H9 (cell line): ENCODE data around the gene RESP18. TPM values are rescaled to one million over a fixed set of nuclear protein-coding genes. Genes with fewer than 3 reads are reported as not detected.
"Not testable (repeated sequence)": the region's sequence is repeated elsewhere in the genome, so short reads cannot be mapped to it uniquely, and the experiment has no call there.

ENCODE experiments used
- DNase-seq: peaks from one replicate; pipeline ENCODE4 v3.0.0-alpha.2; 2017
- H2AFZ ChIP-seq: one replicate; pipeline ENCODE4 v1.6.1; 2013; ENCODE audit warnings: mild to moderate bottlenecking, low read length, control low read depth, moderate library complexity
- H2AK5ac ChIP-seq: 2 replicates; pipeline ENCODE4 v1.6.1; 2013; ENCODE audit warnings: low read length, control low read depth, mixed read lengths; ENCODE audit not compliant: insufficient read length
- H2BK120ac ChIP-seq: one replicate; pipeline ENCODE4 v1.6.1; 2013; ENCODE audit warnings: low read depth, mild to moderate bottlenecking, low read length, control low read depth, inconsistent platforms; ENCODE audit not compliant: poor library complexity, severe bottlenecking
- H2BK12ac ChIP-seq: 2 replicates; pipeline ENCODE4 v1.6.1; 2013; ENCODE audit warnings: low read length, control low read depth, mixed read lengths, low read depth; ENCODE audit not compliant: insufficient read length
- H2BK15ac ChIP-seq: 2 replicates; pipeline ENCODE4 v1.6.1; 2013; ENCODE audit warnings: low read depth, low read length, control low read depth
- H2BK20ac ChIP-seq: one replicate; pipeline ENCODE4 v1.6.1; 2013; ENCODE audit warnings: low read depth, mild to moderate bottlenecking, low read length, control low read depth, inconsistent platforms; ENCODE audit not compliant: poor library complexity, severe bottlenecking
- H2BK5ac ChIP-seq: 2 replicates; pipeline ENCODE4 v1.6.1; 2013; ENCODE audit warnings: low read length, control low read depth, mixed read lengths; ENCODE audit not compliant: insufficient read length
- H3K14ac ChIP-seq: 2 replicates; pipeline ENCODE4 v1.6.1; 2013; ENCODE audit warnings: low read length, control low read depth; ENCODE audit not compliant: insufficient read depth
- H3K18ac ChIP-seq: 2 replicates; pipeline ENCODE4 v1.6.1; 2013; ENCODE audit warnings: low read depth, mild to moderate bottlenecking, mixed read lengths, low read length, control low read depth; ENCODE audit not compliant: insufficient read length
- H3K23ac ChIP-seq: 2 replicates; pipeline ENCODE4 v1.6.1; 2013; ENCODE audit warnings: low read length, control low read depth, mixed read lengths, low read depth; ENCODE audit not compliant: insufficient read length
- H3K23me2 ChIP-seq: 2 replicates; pipeline ENCODE4 v1.6.1; 2013; ENCODE audit warnings: low read depth, mild to moderate bottlenecking, mixed read lengths, low read length, control low read depth; ENCODE audit not compliant: insufficient read length, poor library complexity, severe bottlenecking
- H3K27ac ChIP-seq: 2 replicates; pipeline ENCODE4 v1.5.1; 2013; ENCODE audit warnings: low read length, control low read depth, mixed read lengths, low read depth; ENCODE audit not compliant: insufficient read length
- H3K27me3 ChIP-seq: 2 replicates; pipeline ENCODE4 v1.6.1; 2013; ENCODE audit warnings: low read length, control low read depth, inconsistent platforms; ENCODE audit not compliant: insufficient read depth
- H3K4ac ChIP-seq: 2 replicates; pipeline ENCODE4 v1.6.1; 2013; ENCODE audit warnings: low read depth, mild to moderate bottlenecking, control low read depth, inconsistent platforms, low read length, moderate library complexity
- H3K4me1 ChIP-seq: 2 replicates; pipeline ENCODE4 v1.6.1; 2013; ENCODE audit warnings: low read length, control low read depth, inconsistent platforms; ENCODE audit not compliant: insufficient read depth
- H3K4me2 ChIP-seq: 2 replicates; pipeline ENCODE4 v1.6.1; 2013; ENCODE audit warnings: low read length, control low read depth, mixed read lengths; ENCODE audit not compliant: insufficient read length, insufficient read depth
- H3K56ac ChIP-seq: 2 replicates; pipeline ENCODE4 v1.6.1; 2013; ENCODE audit warnings: low read depth, mild to moderate bottlenecking, mixed read lengths, low read length, control low read depth; ENCODE audit not compliant: insufficient read length
- H3K79me1 ChIP-seq: 2 replicates; pipeline ENCODE4 v1.6.1; 2013; ENCODE audit warnings: low read depth, mild to moderate bottlenecking, moderate library complexity, low read length, control low read depth, inconsistent platforms; ENCODE audit not compliant: insufficient read depth, poor library complexity, severe bottlenecking
- H3K79me2 ChIP-seq: 2 replicates; pipeline ENCODE4 v1.6.1; 2013; ENCODE audit warnings: low read length, control low read depth, inconsistent platforms; ENCODE audit not compliant: insufficient read depth
- H3K9ac ChIP-seq: 2 replicates; pipeline ENCODE4 v1.6.1; 2013; ENCODE audit warnings: low read length, control low read depth, mixed read lengths; ENCODE audit not compliant: insufficient read length; ENCODE audit errors: extremely low read depth
- H3K9me3 ChIP-seq: one replicate; pipeline ENCODE4 v1.6.1; 2013; ENCODE audit warnings: low read depth, low read length, inconsistent platforms; ENCODE audit not compliant: control insufficient read depth
- H3T11ph ChIP-seq: one replicate; pipeline ENCODE4 v1.6.1; 2013; ENCODE audit warnings: mild to moderate bottlenecking, low read length, control low read depth, inconsistent platforms
- H4K20me1 ChIP-seq: one replicate; pipeline ENCODE4 v1.6.1; 2013; ENCODE audit not compliant: control insufficient read depth, insufficient read length, insufficient read depth
- H4K5ac ChIP-seq: 2 replicates; pipeline ENCODE4 v1.6.1; 2013; ENCODE audit warnings: low read depth, mild to moderate bottlenecking, mixed read lengths, low read length, control low read depth; ENCODE audit not compliant: insufficient read length
- H4K8ac ChIP-seq: replicated peaks from 2 replicates; pipeline ENCODE4 v1.6.1; 2013; ENCODE audit warnings: low read length, control low read depth, mixed read lengths, low read depth; ENCODE audit not compliant: insufficient read length
- H4K91ac ChIP-seq: 2 replicates; pipeline ENCODE4 v1.6.1; 2013; ENCODE audit warnings: low read depth, mild to moderate bottlenecking, moderate library complexity, mixed read lengths, low read length, control low read depth; ENCODE audit not compliant: insufficient read length
- H3K27ac Mint-ChIP-seq, 3 experiments: 2 replicates in 2 of 3; 3 replicates in 1 of 3; pipeline ENCODE4 v1.8.0; 2020 to 2021; ENCODE audit warnings: mixed read lengths in 3 of 3, mild to moderate bottlenecking in 1 of 3, moderate library complexity in 1 of 3
- H3K27me3 Mint-ChIP-seq: 2 replicates; pipeline ENCODE4 v1.8.0; 2021; ENCODE audit warnings: low read depth, mild to moderate bottlenecking, moderate library complexity, mixed read lengths
- H3K36me3 Mint-ChIP-seq, 3 experiments: 2 replicates in 2 of 3; 3 replicates in 1 of 3; pipeline ENCODE4 v1.8.0; 2020 to 2021; ENCODE audit warnings: low read depth in 3 of 3, mixed read lengths in 3 of 3; ENCODE audit not compliant: insufficient read depth in 1 of 3
- H3K4me1 Mint-ChIP-seq, 2 experiments: 2 replicates each; pipeline ENCODE4 v1.8.0; 2020; ENCODE audit warnings: mixed read lengths in 2 of 2
- H3K4me3 Mint-ChIP-seq, 2 experiments: 2 replicates in 1 of 2; 3 replicates in 1 of 2; pipeline ENCODE4 v1.8.0; 2020 to 2021; ENCODE audit warnings: mild to moderate bottlenecking in 2 of 2, mixed read lengths in 2 of 2, moderate library complexity in 1 of 2
- H3K9me3 Mint-ChIP-seq, 2 experiments: 2 replicates in 1 of 2; 3 replicates in 1 of 2; pipeline ENCODE4 v1.8.0; 2020; ENCODE audit warnings: mild to moderate bottlenecking in 2 of 2, mixed read lengths in 2 of 2, moderate library complexity in 1 of 2
- WGBS: extraction: QIAGEN DNeasy Blood & Tissue Kit; methylation state at CpG from one replicate; pipeline ENCODE4 v1.1.7; 2013; ENCODE audit warnings: missing lambda C conversion rate, low lambda C conversion rate, mixed read lengths; ENCODE audit not compliant: insufficient read length; ENCODE audit errors: extremely low coverage; 5-methylcytosine and 5-hydroxymethylcytosine counted together
- total RNA-seq: library from RNA; stranded (reverse); gene quantifications from 2 replicates; pipeline ENCODE4 v1.2.1, GENCODE V29; 2021
- TF ChIP-seq, protein P1 (sequence below): fragments of 200-600 bp; sonication (generic); conservative IDR thresholded peaks from 3 replicates; pipeline ENCODE4 v1.8.0; 2021; ENCODE audit warnings: antibody characterized with exemption, mild to moderate bottlenecking

The RESP18 gene
- total RNA-seq, 1 experiment from 2014 or later = not detected

- Mint-ChIP-seq H3K27ac (peak overlapping the region in 1 of 3 experiments; percentile 87; a peak in 2 of 7 replicates), H3K27me3 (peaks cover 10% of the 10 kb centered on the region), H3K9me3 (peaks cover under 1% of the 10 kb centered on the region in 2 experiments; a peak in 1 of 5 replicates), H3K4me3 (no peak overlapping the region), H3K36me3 (peaks cover 0 to 14% (median 7%) of the 10 kb centered on the region in 3 experiments; a peak in 6 of 7 replicates), H3K4me1 (peaks cover 7 to 12% of the 10 kb centered on the region in 2 experiments)
- H3K18ac ChIP-seq = no peak overlapping the region
- H3K27me3 ChIP-seq = no peaks in the 10 kb centered on the region
- H4K5ac ChIP-seq = no peak overlapping the region
- H4K91ac ChIP-seq = no peak overlapping the region
- H3K14ac ChIP-seq = no peak overlapping the region
- no peak overlapping the region for H3K9ac ChIP-seq
- no peak overlapping the region for H3T11ph ChIP-seq
- H3K23ac ChIP-seq = no peak overlapping the region
- no peak overlapping the region for H2BK5ac ChIP-seq
- no peak overlapping the region for H2BK120ac ChIP-seq
- H2AK5ac ChIP-seq = no peak overlapping the region
- no peak overlapping the region for H3K27ac ChIP-seq
- H2BK20ac ChIP-seq = no peak overlapping the region
- no peaks in the 10 kb centered on the region for H3K9me3 ChIP-seq
- no peak overlapping the region for H2AFZ ChIP-seq
- no peak overlapping the region for H4K8ac ChIP-seq
- no peak overlapping the region for H3K4ac ChIP-seq
- H3K56ac ChIP-seq = no peak overlapping the region
- no peak for DNase-seq
- H2BK12ac ChIP-seq = no peak overlapping the region
- no CpG with 5 or more reads among the region's 10 CpGs for whole genome bisulfite sequencing
- no peaks in the 10 kb centered on the region for H4K20me1 ChIP-seq
- H3K79me1 ChIP-seq = no peaks in the 10 kb centered on the region
- H3K4me1 ChIP-seq = no peaks in the 10 kb centered on the region; the same call in 1 of the 2 replicates
- no peak overlapping the region for H3K4me2 ChIP-seq
- no peaks in the 10 kb centered on the region for H3K23me2 ChIP-seq
- TF ChIP-seq, protein P1, sequence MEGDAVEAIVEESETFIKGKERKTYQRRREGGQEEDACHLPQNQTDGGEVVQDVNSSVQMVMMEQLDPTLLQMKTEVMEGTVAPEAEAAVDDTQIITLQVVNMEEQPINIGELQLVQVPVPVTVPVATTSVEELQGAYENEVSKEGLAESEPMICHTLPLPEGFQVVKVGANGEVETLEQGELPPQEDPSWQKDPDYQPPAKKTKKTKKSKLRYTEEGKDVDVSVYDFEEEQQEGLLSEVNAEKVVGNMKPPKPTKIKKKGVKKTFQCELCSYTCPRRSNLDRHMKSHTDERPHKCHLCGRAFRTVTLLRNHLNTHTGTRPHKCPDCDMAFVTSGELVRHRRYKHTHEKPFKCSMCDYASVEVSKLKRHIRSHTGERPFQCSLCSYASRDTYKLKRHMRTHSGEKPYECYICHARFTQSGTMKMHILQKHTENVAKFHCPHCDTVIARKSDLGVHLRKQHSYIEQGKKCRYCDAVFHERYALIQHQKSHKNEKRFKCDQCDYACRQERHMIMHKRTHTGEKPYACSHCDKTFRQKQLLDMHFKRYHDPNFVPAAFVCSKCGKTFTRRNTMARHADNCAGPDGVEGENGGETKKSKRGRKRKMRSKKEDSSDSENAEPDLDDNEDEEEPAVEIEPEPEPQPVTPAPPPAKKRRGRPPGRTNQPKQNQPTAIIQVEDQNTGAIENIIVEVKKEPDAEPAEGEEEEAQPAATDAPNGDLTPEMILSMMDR = no peak
- H3K79me2 ChIP-seq = no peaks in the 10 kb centered on the region
- no peak overlapping the region for H2BK15ac ChIP-seq
Observed at GRCh38 chr2:219287580-219288265, 44.8 kb downstream of the RESP18 start.

GRCh38 chr2:219287116-219287440, 45.5 kb downstream of the RESP18 start:
- not testable (repeated sequence) for H3K27ac Mint-ChIP-seq, H2BK12ac ChIP-seq, H4K8ac ChIP-seq, H3K9me3 Mint-ChIP-seq, H3K14ac ChIP-seq, H3K79me1 ChIP-seq, H3K4me1 ChIP-seq, DNase-seq, H3K9ac ChIP-seq, H3K27me3 Mint-ChIP-seq, H2BK5ac ChIP-seq, H3T11ph ChIP-seq, H3K79me2 ChIP-seq, H2AK5ac ChIP-seq, H2BK15ac ChIP-seq, H3K18ac ChIP-seq, H3K23me2 ChIP-seq, H3K27me3 ChIP-seq, H3K56ac ChIP-seq, H3K4ac ChIP-seq, H4K5ac ChIP-seq, H3K4me2 ChIP-seq, H3K9me3 ChIP-seq, H2BK20ac ChIP-seq, H3K27ac ChIP-seq, H2AFZ ChIP-seq, H4K91ac ChIP-seq, H4K20me1 ChIP-seq, H3K4me3 Mint-ChIP-seq, H3K23ac ChIP-seq, H2BK120ac ChIP-seq
- no CpG with 5 or more reads among the region's 6 CpGs for WGBS
- H3K4me1 Mint-ChIP-seq = peaks cover 7 to 12% of the 10 kb centered on the region in 2 experiments
- peaks cover 0 to 19% (median 10%) of the 10 kb centered on the region in 3 experiments; a peak in 6 of 7 replicates for H3K36me3 Mint-ChIP-seq
